IMR-90 (cell line): ENCODE data around the gene CD99. TPM values are rescaled to one million over a fixed set of nuclear protein-coding genes. Genes with fewer than 3 reads are reported as not detected.
A peak's percentile ranks its signal among the peaks of the same experiment; 100 is the strongest.

Experiments used
- ATAC-seq: fragments of 200-7000 bp; cut with Tn5 transposase; 2 replicates; pipeline ENCODE4 v1.9.1; 2020; ENCODE audit warnings: low read depth, mild to moderate bottlenecking, moderate library complexity
- BruUV-seq: library from RNA; stranded (reverse); fragments of 400-500 nt; replicated peaks from 2 replicates; lab custom pipeline; 2021; lab: Mats Ljungman, UMichigan
- CTCF ChIA-PET: fragments of 300-600 bp; formaldehyde crosslinking; extraction: SDS; loops from one replicate; lab custom pipeline; 2021; ENCODE audit warnings: antibody characterized with exemption; lab: Yijun Ruan, JAX
- POLR2A ChIA-PET: fragments of 300-600 bp; sonication (Branson Sonifier 250); formaldehyde crosslinking; loops from one replicate; lab custom pipeline; 2022; ENCODE audit warnings: antibody characterized with exemption; ENCODE audit not compliant: unreplicated experiment; lab: Charles Lee
- DNase-seq: peaks from one replicate; pipeline ENCODE4 v3.0.0; 2013
- H2AFZ ChIP-seq: replicated peaks from 2 replicates; pipeline ENCODE3; 2013; ENCODE audit warnings: low read length, mild to moderate bottlenecking; ENCODE audit not compliant: poor library complexity
- H2AK5ac ChIP-seq: 2 replicates; pipeline ENCODE4 v1.6.1; 2013; ENCODE audit warnings: low read depth, low read length, inconsistent platforms
- H2AK9ac ChIP-seq: replicated peaks from 2 replicates; pipeline ENCODE3; 2013; ENCODE audit warnings: mild to moderate bottlenecking, low read depth, low read length, moderate library complexity; ENCODE audit not compliant: poor library complexity
- H2BK120ac ChIP-seq: 2 replicates; pipeline ENCODE4 v1.6.1; 2013; ENCODE audit warnings: low read depth, low read length, inconsistent platforms
- H2BK15ac ChIP-seq: 3 replicates; pipeline ENCODE4 v1.6.1; 2013; ENCODE audit warnings: low read depth, low read length, inconsistent platforms
- H2BK20ac ChIP-seq: 2 replicates; pipeline ENCODE4 v1.6.1; 2013; ENCODE audit warnings: low read depth, mild to moderate bottlenecking, inconsistent platforms, low read length, moderate library complexity
- H2BK5ac ChIP-seq: 2 replicates; pipeline ENCODE4 v1.6.1; 2013; ENCODE audit warnings: mild to moderate bottlenecking, low read depth, low read length, inconsistent platforms; ENCODE audit not compliant: poor library complexity, severe bottlenecking
- H3K14ac ChIP-seq: replicated peaks from 2 replicates; pipeline ENCODE4 v1.6.1; 2013; ENCODE audit warnings: low read depth, low read length, inconsistent platforms
- H3K18ac ChIP-seq: 2 replicates; pipeline ENCODE4 v1.6.1; 2013; ENCODE audit warnings: low read depth, low read length, control low read depth
- H3K23ac ChIP-seq: 2 replicates; pipeline ENCODE4 v1.6.1; 2013; ENCODE audit warnings: low read depth, low read length, inconsistent platforms
- H3K27ac ChIP-seq: 2 replicates; pipeline ENCODE4 v1.5.1; 2013; ENCODE audit warnings: mild to moderate bottlenecking, control low read depth, low read length; ENCODE audit not compliant: insufficient read depth
- H3K27me3 ChIP-seq: 2 replicates; pipeline ENCODE4 v1.6.1; 2013; ENCODE audit warnings: low read length; ENCODE audit not compliant: control insufficient read depth, insufficient read depth
- H3K36me3 ChIP-seq: 2 replicates; pipeline ENCODE4 v1.6.1; 2013; ENCODE audit warnings: low read length, mixed read lengths; ENCODE audit not compliant: control insufficient read depth, insufficient read depth
- H3K4ac ChIP-seq: 2 replicates; pipeline ENCODE4 v1.6.1; 2013; ENCODE audit warnings: low read depth, low read length, inconsistent platforms
- H3K4me1 ChIP-seq: 2 replicates; pipeline ENCODE4 v1.6.1; 2013; ENCODE audit warnings: low read length, mixed read lengths; ENCODE audit not compliant: control insufficient read depth, insufficient read depth
- H3K4me2 ChIP-seq: 2 replicates; pipeline ENCODE4 v1.6.1; 2013; ENCODE audit warnings: low read depth, mild to moderate bottlenecking, control low read depth, low read length, moderate library complexity
- H3K4me3 ChIP-seq: 2 replicates; pipeline ENCODE4 v1.5.1; 2013; ENCODE audit warnings: low read depth, mild to moderate bottlenecking, control low read depth, low read length, moderate library complexity; ENCODE audit not compliant: insufficient read depth
- H3K56ac ChIP-seq: 2 replicates; pipeline ENCODE4 v1.6.1; 2013; ENCODE audit warnings: low read length, inconsistent platforms; ENCODE audit not compliant: insufficient read depth; ENCODE audit errors: extremely low read depth
- H3K79me1 ChIP-seq, 2 experiments: 2 replicates each; pipeline ENCODE4 v1.6.1; 2013; ENCODE audit warnings: low read length in 2 of 2, inconsistent platforms in 1 of 2, low read depth in 1 of 2
- H3K9ac ChIP-seq: 2 replicates; pipeline ENCODE4 v1.6.1; 2013; ENCODE audit warnings: low read depth, low read length, control low read depth
- H3K9me1 ChIP-seq: 2 replicates; pipeline ENCODE4 v1.6.1; 2013; ENCODE audit warnings: low read length, inconsistent platforms; ENCODE audit not compliant: insufficient read depth
- H3K9me3 ChIP-seq: 2 replicates; pipeline ENCODE4 v1.6.1; 2013; ENCODE audit warnings: low read length; ENCODE audit not compliant: control insufficient read depth, insufficient read depth
- H4K20me1 ChIP-seq: 2 replicates; pipeline ENCODE4 v1.6.1; 2013; ENCODE audit warnings: low read length, inconsistent platforms; ENCODE audit not compliant: insufficient read depth
- H4K5ac ChIP-seq: 2 replicates; pipeline ENCODE4 v1.6.1; 2013; ENCODE audit warnings: mild to moderate bottlenecking, low read depth, low read length, control low read depth
- H4K8ac ChIP-seq, 2 experiments: 2 replicates each; pipeline ENCODE4 v1.6.1; 2013; ENCODE audit warnings: low read depth in 2 of 2, low read length in 2 of 2, control low read depth in 1 of 2, inconsistent platforms in 1 of 2
- H4K91ac ChIP-seq: 2 replicates; pipeline ENCODE4 v1.6.1; 2013; ENCODE audit warnings: low read depth, low read length, inconsistent platforms; ENCODE audit not compliant: insufficient read depth
- BHLHE40 ChIP-seq: fragments of 150-350 bp; IDR thresholded peaks from 2 replicates; pipeline ENCODE4 v1.6.1; 2016; ENCODE audit warnings: mild to moderate bottlenecking, low read depth, low read length
- CEBPB ChIP-seq: IDR thresholded peaks from 2 replicates; pipeline ENCODE4 v1.6.1; 2012; ENCODE audit warnings: low read depth, low read length, improper control_type of control experiment
- CHD1 ChIP-seq: IDR thresholded peaks from 2 replicates; pipeline ENCODE4 v1.6.1; 2012; ENCODE audit warnings: low read depth, low read length, improper control_type of control experiment
- CTCF ChIP-seq: conservative IDR thresholded peaks from 2 replicates; pipeline ENCODE4 v1.5.1; 2012; ENCODE audit warnings: mild to moderate bottlenecking, low read depth, low read length, improper control_type of control experiment
- ELK1 ChIP-seq: fragments of 150-350 bp; IDR thresholded peaks from 2 replicates; pipeline ENCODE4 v1.6.1; 2016; ENCODE audit warnings: low read depth, mild to moderate bottlenecking, low read length, moderate library complexity, borderline replicate concordance
- FOS ChIP-seq: fragments of 150-350 bp; IDR thresholded peaks from 2 replicates; pipeline ENCODE4 v1.6.1; 2016; ENCODE audit warnings: low read depth, low read length
- MAFK ChIP-seq: IDR thresholded peaks from 2 replicates; pipeline ENCODE4 v1.6.1; 2012; ENCODE audit warnings: low read depth, low read length, improper control_type of control experiment
- MXI1 ChIP-seq: IDR thresholded peaks from 2 replicates; pipeline ENCODE4 v1.6.1; 2012; ENCODE audit warnings: low read depth, mild to moderate bottlenecking, low read length, moderate library complexity, borderline replicate concordance
- NFE2L2 ChIP-seq: fragments of 150-350 bp; IDR thresholded peaks from 2 replicates; pipeline ENCODE4 v1.6.1; 2016; ENCODE audit warnings: low read depth, mild to moderate bottlenecking, low read length
- POLR2A ChIP-seq: IDR thresholded peaks from 2 replicates; pipeline ENCODE4 v1.6.1; 2012; ENCODE audit warnings: mild to moderate bottlenecking, low read depth, low read length
- RAD21 ChIP-seq: IDR thresholded peaks from 2 replicates; pipeline ENCODE4 v1.6.1; 2012; ENCODE audit warnings: low read length, improper control_type of control experiment
- RCOR1 ChIP-seq: IDR thresholded peaks from 2 replicates; pipeline ENCODE4 v1.6.1; 2012; ENCODE audit warnings: mild to moderate bottlenecking, low read length, improper control_type of control experiment; ENCODE audit not compliant: insufficient replicate concordance
- RFX5 ChIP-seq: IDR thresholded peaks from 2 replicates; pipeline ENCODE4 v1.8.0; 2012; ENCODE audit warnings: low read depth, mild to moderate bottlenecking, low read length, moderate library complexity
- SMC3 ChIP-seq: fragments of 150-350 bp; IDR thresholded peaks from 2 replicates; pipeline ENCODE4 v1.6.1; 2016; ENCODE audit warnings: low read depth, mild to moderate bottlenecking, antibody characterized with exemption, low read length, moderate library complexity
- USF2 ChIP-seq: fragments of 150-350 bp; IDR thresholded peaks from 2 replicates; pipeline ENCODE4 v1.6.1; 2017; ENCODE audit warnings: mild to moderate bottlenecking, antibody characterized with exemption, low read length, low read depth
- WGBS, 2 experiments: methylation state at CpG; one replicate each; pipeline versions ENCODE4 v1.1.5 to v1.1.7; 2013; ENCODE audit warnings: missing lambda C conversion rate in 2 of 2; ENCODE audit not compliant: insufficient read length in 1 of 2; ENCODE audit errors: extremely low coverage in 2 of 2; 5-methylcytosine and 5-hydroxymethylcytosine counted together
- dilution Hi-C: fragments of 300-500 bp; cut with HindIII; formaldehyde crosslinking; loops from one replicate; pipeline ENCODE4 v1.14.3; 2018; ENCODE audit warnings: low sequenced_read_pairs; ENCODE audit not compliant: unreplicated experiment
- in situ Hi-C: fragments of 300-500 bp; cut with MboI; formaldehyde crosslinking; loops from 3 replicates; pipeline ENCODE4 v1.14.3; 2019; ENCODE audit warnings: low sequenced_read_pairs, inconsistent platforms, mixed read lengths
- intact Hi-C: fragments of 100-400 bp; cut with micrococcal nuclease; formaldehyde crosslinking; loops from 2 replicates; pipeline ENCODE4 v1.10.0; 2022
- polyA plus RNA-seq, 3 experiments: library from polyadenylated mRNA; depleted of rRNA; stranded (reverse); fragments of >200 nt; gene quantifications; 2 replicates each; pipeline ENCODE4 v1.2.3, GENCODE V29; 2012; ENCODE audit warnings: low replicate concordance in 1 of 3
- total RNA-seq: library from RNA; depleted of rRNA; stranded (reverse); fragments of >200 nt; gene quantifications from 2 replicates; pipeline ENCODE4 v1.2.3, GENCODE V29; 2012

The CD99 gene
- total and polyA plus RNA-seq, 2 of the 4 experiments (the other 2 are of a cell fraction): 102 to 369 TPM

GRCh38 chrX:2766906-2767305, 75.8 kb downstream of the CD99 start:
- H2BK15ac ChIP-seq: no peak overlapping the region
- no peak overlapping the region for H3K56ac ChIP-seq
- H2AK5ac ChIP-seq: no peak overlapping the region
- H4K8ac ChIP-seq: no peak overlapping the region
- H3K79me1 ChIP-seq: no peaks in the 10 kb centered on the region
- no peak overlapping the region for H4K91ac ChIP-seq
- no peaks in the 10 kb centered on the region; the same call in 1 of the 2 replicates for H3K27me3 ChIP-seq
- H3K14ac ChIP-seq: no peak overlapping the region
- dilution Hi-C loops: no loop called here
- no peak overlapping the region for H3K18ac ChIP-seq
- no peaks in the 10 kb centered on the region for H3K9me1 ChIP-seq
- no peak overlapping the region for H2BK5ac ChIP-seq
- H2AFZ ChIP-seq: no peak overlapping the region
- no peak overlapping the region for H3K27ac ChIP-seq
- in situ Hi-C loops: no loop called here
- intact Hi-C loops: no loop called here
- H2AK9ac ChIP-seq: no peak overlapping the region
- H3K4me1 ChIP-seq: no peaks in the 10 kb centered on the region
- H2BK20ac ChIP-seq: no peak overlapping the region
- no peak overlapping the region for H3K4me3 ChIP-seq
- TF ChIP-seq RFX5 (no peak), MAFK (no peak), RCOR1 (no peak), NFE2L2 (no peak), BHLHE40 (no peak), POLR2A (no peak), ELK1 (no peak), MXI1 (no peak), CHD1 (no peak), FOS (no peak), SMC3 (no peak), CEBPB (no peak), CTCF (no peak), RAD21 (no peak), USF2 (no peak)
- peak; percentile 8 for DNase-seq
- H3K36me3 ChIP-seq: no peaks in the 10 kb centered on the region
- no peak for ATAC-seq
- no peak overlapping the region for H3K4me2 ChIP-seq
- no peak overlapping the region for H2BK120ac ChIP-seq
- H3K4ac ChIP-seq: no peak overlapping the region
- 92% methylated on average over 4 of the region's 11 CpGs; no CpG with 5 or more reads in 1 of the 2 experiments for WGBS, 2 experiments
- no peak overlapping the region for H3K9ac ChIP-seq
- ChIA-PET CTCF (no interaction called here), POLR2A (no interaction called here)
- no peak overlapping the region for H3K23ac ChIP-seq
- H4K5ac ChIP-seq: no peak overlapping the region
- no TSS peak for BruUV-seq
- H4K20me1 ChIP-seq: no peaks in the 10 kb centered on the region
- no peaks in the 10 kb centered on the region for H3K9me3 ChIP-seq
